ENCODE measurements around the gene TIAL1. TPM values are rescaled to one million over a fixed set of nuclear protein-coding genes. Genes with fewer than 3 reads are reported as not detected.
"Not testable (repeated sequence)": the region's sequence is repeated elsewhere in the genome, so short reads cannot be mapped to it uniquely, and the experiment has no call there.

The TIAL1 gene
- total RNA-seq, 1 donor from 2014 or later = 176 TPM

- Mint-ChIP-seq H3K4me1 (peaks cover 8% of the 10 kb centered on the region), H3K27me3 (ENCODE audit: low read depth) (no peaks in the 10 kb centered on the region), H3K4me3 (no peak overlapping the region), H3K27ac (ENCODE audit: unreplicated experiment) (no peak overlapping the region), H3K9me3 (no peaks in the 10 kb centered on the region), H3K36me3 (ENCODE audit: low read depth) (no peaks in the 10 kb centered on the region)
- no peak for TF ChIP-seq CTCF (conservative IDR thresholded peaks at IDR 0.05)
- no peak for DNase-seq (ENCODE audit: low read depth, low spot score)
Observed at GRCh38 chr10:119620241-119621077, 23.7 kb upstream of the TIAL1 start.

GRCh38 chr10:119619811-119620210, 23.0 kb upstream of the TIAL1 start:
- DNase-seq (ENCODE audit: low read depth, low spot score); H3K4me3 Mint-ChIP-seq; H3K36me3 Mint-ChIP-seq (ENCODE audit: low read depth); H3K4me1 Mint-ChIP-seq; H3K27ac Mint-ChIP-seq (ENCODE audit: unreplicated experiment); H3K9me3 Mint-ChIP-seq; H3K27me3 Mint-ChIP-seq (ENCODE audit: low read depth): not testable (repeated sequence)

- no peak for TF ChIP-seq CTCF (conservative IDR thresholded peaks at IDR 0.05)
- Mint-ChIP-seq H3K27ac (ENCODE audit: unreplicated experiment) (no peak overlapping the region), H3K4me1 (peaks cover 8% of the 10 kb centered on the region), H3K36me3 (ENCODE audit: low read depth) (no peaks in the 10 kb centered on the region), H3K27me3 (ENCODE audit: low read depth) (no peaks in the 10 kb centered on the region), H3K4me3 (no peak overlapping the region), H3K9me3 (no peaks in the 10 kb centered on the region)
- no peak for DNase-seq (ENCODE audit: low read depth, low spot score)
Observed at GRCh38 chr10:119619215-119619614, 22.5 kb upstream of the TIAL1 start.

GRCh38 chr10:119616882-119617570, 20.3 kb upstream of the TIAL1 start:
- peak; percentile 14 for DNase-seq (ENCODE audit: low read depth, low spot score)

GRCh38 chr10:119614686-119615085, 17.9 kb upstream of the TIAL1 start:
- Mint-ChIP-seq H3K36me3 (ENCODE audit: low read depth) (no peaks in the 10 kb centered on the region), H3K9me3 (peaks cover 4% of the 10 kb centered on the region), H3K4me3 (no peak overlapping the region), H3K27me3 (ENCODE audit: low read depth) (no peaks in the 10 kb centered on the region), H3K4me1 (no peaks in the 10 kb centered on the region), H3K27ac (ENCODE audit: unreplicated experiment) (no peak overlapping the region)
- TF ChIP-seq CTCF (conservative IDR thresholded peaks at IDR 0.05) = no peak
- DNase-seq (ENCODE audit: low read depth, low spot score) = no peak

More at GRCh38 chr10:119616882-119617570, 20.3 kb upstream of the TIAL1 start:
- Mint-ChIP-seq H3K4me1 (peaks cover 8% of the 10 kb centered on the region), H3K27ac (ENCODE audit: unreplicated experiment) (no peak overlapping the region), H3K36me3 (ENCODE audit: low read depth) (no peaks in the 10 kb centered on the region), H3K27me3 (ENCODE audit: low read depth) (no peaks in the 10 kb centered on the region), H3K9me3 (no peaks in the 10 kb centered on the region), H3K4me3 (no peak overlapping the region)
- TF ChIP-seq CTCF (conservative IDR thresholded peaks at IDR 0.05) = peak; percentile 28

GRCh38 chr10:119613741-119614140, 17.0 kb upstream of the TIAL1 start:
- no peak for TF ChIP-seq CTCF (conservative IDR thresholded peaks at IDR 0.05)
- H3K27ac Mint-ChIP-seq (ENCODE audit: unreplicated experiment) = no peak overlapping the region
- no peak overlapping the region for H3K4me3 Mint-ChIP-seq
- H3K4me1 Mint-ChIP-seq = no peaks in the 10 kb centered on the region
- no peaks in the 10 kb centered on the region for H3K27me3 Mint-ChIP-seq (ENCODE audit: low read depth)
- peaks cover 4% of the 10 kb centered on the region for H3K9me3 Mint-ChIP-seq
- no peaks in the 10 kb centered on the region for H3K36me3 Mint-ChIP-seq (ENCODE audit: low read depth)
- no peak for DNase-seq (ENCODE audit: low read depth, low spot score)

All from neural crest cell (in vitro differentiated cells).